ENCODE results near the gene OR6C75.
"Not testable (repeated sequence)": the region's sequence is repeated elsewhere in the genome, so short reads cannot be mapped to it uniquely, and the experiment has no call there.

The OR6C75 gene

GRCh38 chr12:55362675-55363074 is at the start of gene OR6C75:
TSS of gene OR6C75 (plus strand) at chr12:55362975. CDS start at chr12:55365111, 2,136 bp downstream.
- TF ChIP-seq CTCF (IDR thresholded peaks at IDR 0.05; ENCODE audit: low read length, missing control alignments) = no peak
- DNase-seq (ENCODE audit: low read depth) = no peak
- no peak within 1 kb of the TSS for H3K4me3 ChIP-seq (replicated peaks; ENCODE audit: low read depth, low read length)

- H3K4me3 ChIP-seq (replicated peaks; ENCODE audit: low read depth, low read length) = no peak within 1 kb of the TSS
- TF ChIP-seq CTCF (IDR thresholded peaks at IDR 0.05; ENCODE audit: low read length, missing control alignments) = no peak
- DNase-seq (ENCODE audit: low read depth) = no peak
Measured at GRCh38 chr12:55314043-55314442, 48.7 kb upstream of the OR6C75 start, which contains the start of gene OR6C1. TSS of gene OR6C1 (plus strand) at chr12:55314343. CDS start at chr12:55320600, 6,257 bp downstream.

- no peak for TF ChIP-seq CTCF (IDR thresholded peaks at IDR 0.05; ENCODE audit: low read length, missing control alignments)
- DNase-seq (ENCODE audit: low read depth) = no peak
- H3K4me3 ChIP-seq (replicated peaks; ENCODE audit: low read depth, low read length) = no peak overlapping the region
Measured at GRCh38 chr12:55320201-55320600, 42.6 kb upstream of the OR6C75 start.

GRCh38 chr12:55325801-55326200 is 37.0 kb upstream of the OR6C75 start:
- not testable (repeated sequence) for H3K4me3 ChIP-seq (replicated peaks; ENCODE audit: low read depth, low read length); DNase-seq (ENCODE audit: low read depth)

- DNase-seq (ENCODE audit: low read depth) = no peak
- no peak for TF ChIP-seq CTCF (IDR thresholded peaks at IDR 0.05; ENCODE audit: low read length, missing control alignments)
Measured at GRCh38 chr12:55330446-55330845, 32.3 kb upstream of the OR6C75 start, which contains the start of gene OR6C3. TSS of gene OR6C3 (plus strand) at chr12:55330746. CDS start at chr12:55331701, 955 bp downstream.

GRCh38 chr12:55336002-55336401 is 26.8 kb upstream of the OR6C75 start:
- no peak overlapping the region for H3K4me3 ChIP-seq (replicated peaks; ENCODE audit: low read depth, low read length)
- no peak for TF ChIP-seq CTCF (IDR thresholded peaks at IDR 0.05; ENCODE audit: low read length, missing control alignments)
- DNase-seq (ENCODE audit: low read depth) = no peak

More at GRCh38 chr12:55330446-55330845, 32.3 kb upstream of the OR6C75 start, which contains the start of gene OR6C3:
- H3K4me3 ChIP-seq (replicated peaks; ENCODE audit: low read depth, low read length) = no peak within 1 kb of the TSS

GRCh38 chr12:55355338-55355737 is 7.4 kb upstream of the OR6C75 start:
- DNase-seq (ENCODE audit: low read depth); H3K4me3 ChIP-seq (replicated peaks; ENCODE audit: low read depth, low read length): not testable (repeated sequence)

- H3K4me3 ChIP-seq (replicated peaks; ENCODE audit: low read depth, low read length) = no peak overlapping the region
- TF ChIP-seq CTCF (IDR thresholded peaks at IDR 0.05; ENCODE audit: low read length, missing control alignments) = no peak
- DNase-seq (ENCODE audit: low read depth) = no peak
Measured at GRCh38 chr12:55365086-55365485, 2.3 kb downstream of the OR6C75 start.
